HG03139 (cell line): Measurements from ENCODE around the gene SHE.
"Not testable (repeated sequence)": the region's sequence is repeated elsewhere in the genome, so short reads cannot be mapped to it uniquely, and the experiment has no call there.

ENCODE experiments used
- ATAC-seq: cut with Tn5 transposase; IDR thresholded peaks from one replicate; pipeline ENCODE4 v1.9.1; 2021; ENCODE audit not compliant: unreplicated experiment

Gene SHE

GRCh38 chr1:154517661-154518060 is 15.4 kb upstream of the SHE start:
- ATAC-seq: no peak

- ATAC-seq: no peak
Observed at GRCh38 chr1:154514066-154514553, 11.9 kb upstream of the SHE start.

GRCh38 chr1:154512760-154513159 is 10.5 kb upstream of the SHE start:
- no peak for ATAC-seq

- ATAC-seq: no peak
Observed at GRCh38 chr1:154503898-154504297, 1.7 kb upstream of the SHE start.

- no peak for ATAC-seq
Observed at GRCh38 chr1:154502744-154503115, 518 bp upstream of the SHE start.

GRCh38 chr1:154501423-154502065 is 668 bp downstream of the SHE start:
- ATAC-seq: no peak

DNA sequence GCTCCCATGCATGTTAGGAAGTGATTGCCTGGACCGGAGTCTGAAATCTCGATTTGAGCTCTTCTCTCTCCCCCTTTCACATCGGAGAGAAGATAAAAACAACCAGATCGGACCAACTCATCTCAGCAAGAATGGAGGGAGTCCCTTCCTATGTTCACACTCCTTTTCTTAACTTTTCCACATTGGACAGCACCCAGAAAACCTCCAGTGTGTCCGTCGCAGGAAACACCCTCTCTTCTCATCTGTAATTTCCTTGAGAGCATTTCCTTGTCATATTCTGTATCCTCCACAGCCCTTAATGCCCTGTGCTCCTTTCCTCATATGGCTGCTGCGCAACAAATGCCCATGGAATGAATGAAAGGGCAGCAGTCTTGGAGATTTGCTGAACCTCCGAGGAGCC is 1.7 kb downstream of the SHE start:
- ATAC-seq: no peak

GRCh38 chr1:154499446-154499845 is 2.8 kb downstream of the SHE start:
- ATAC-seq: no peak

- no peak for ATAC-seq
Observed at GRCh38 chr1:154497026-154497806, 5.0 kb downstream of the SHE start.

DNA sequence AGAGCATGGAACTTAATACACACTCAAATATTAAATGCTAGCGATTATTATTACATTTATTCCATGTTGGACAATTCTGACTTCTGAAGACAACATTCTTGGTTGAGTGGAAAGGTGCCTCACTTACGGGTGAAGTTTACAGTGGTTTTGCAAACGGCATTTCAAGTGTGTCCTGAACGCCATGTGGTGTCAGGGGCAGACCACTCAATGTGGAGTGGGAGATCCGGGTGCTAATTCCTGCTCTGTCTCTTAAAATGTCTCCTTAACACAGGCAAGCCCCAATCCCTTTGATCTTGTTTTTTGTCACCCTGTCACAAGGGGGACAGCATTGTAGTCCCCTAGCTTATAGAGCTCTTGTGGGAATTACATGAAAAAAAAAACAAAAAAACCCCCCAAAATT is 5.8 kb downstream of the SHE start:
- ATAC-seq: no peak

DNA sequence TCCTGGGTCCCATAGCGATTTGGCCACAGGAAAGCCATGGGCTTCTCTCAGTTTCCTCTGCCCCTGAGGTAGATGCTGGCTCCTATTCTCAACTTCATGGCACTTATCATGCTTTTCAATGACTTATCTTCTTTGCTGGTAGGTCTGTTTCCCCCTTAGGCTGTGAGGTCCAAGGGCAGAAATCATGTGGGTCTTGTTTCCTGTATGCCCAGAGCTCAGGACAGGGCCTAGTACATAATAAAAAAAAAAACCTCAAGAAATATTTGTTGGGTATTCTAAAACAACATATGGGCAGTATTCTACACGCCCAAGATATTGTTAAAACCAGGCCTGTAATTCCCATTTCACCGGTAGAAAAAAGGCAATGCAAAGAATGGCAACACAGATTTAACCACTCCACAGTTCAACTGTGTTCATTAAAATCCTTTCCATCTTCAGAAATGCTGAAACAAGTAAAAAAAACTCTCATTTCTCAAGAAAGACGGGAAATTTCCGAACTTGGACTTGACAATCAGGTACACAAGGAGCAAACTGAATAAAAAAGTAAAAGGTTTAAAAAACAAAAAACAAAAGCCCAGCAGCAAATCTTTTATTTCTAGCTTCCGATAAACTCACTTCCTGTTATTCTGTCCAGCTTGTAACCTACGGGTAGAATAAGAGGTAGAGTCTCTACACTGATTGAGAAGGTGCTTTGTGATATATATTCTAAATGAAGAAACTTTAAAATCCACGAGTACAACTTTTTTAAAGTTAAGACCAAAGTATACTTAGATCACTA is 6.5 kb downstream of the SHE start:
- ATAC-seq: no peak

DNA sequence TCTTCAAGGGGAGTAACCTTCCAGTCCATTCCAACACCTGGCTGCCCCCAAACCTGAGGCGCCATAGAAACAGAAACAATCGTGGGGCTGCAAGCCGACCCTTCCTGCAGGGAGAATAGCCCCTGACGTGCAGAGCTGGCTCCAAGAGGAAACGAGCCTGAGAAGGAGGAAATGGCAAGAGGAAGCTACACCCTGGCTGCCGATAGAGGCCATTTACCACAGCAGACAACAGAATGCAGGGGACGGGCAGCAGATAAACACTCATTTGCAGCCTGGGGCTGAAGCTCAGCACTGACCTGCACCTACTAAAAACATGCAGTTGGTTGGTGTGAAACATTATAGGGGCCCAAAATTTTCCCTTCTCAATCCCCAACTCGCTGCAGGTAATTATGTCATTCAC is 8.9 kb downstream of the SHE start:
- no peak for ATAC-seq

DNA sequence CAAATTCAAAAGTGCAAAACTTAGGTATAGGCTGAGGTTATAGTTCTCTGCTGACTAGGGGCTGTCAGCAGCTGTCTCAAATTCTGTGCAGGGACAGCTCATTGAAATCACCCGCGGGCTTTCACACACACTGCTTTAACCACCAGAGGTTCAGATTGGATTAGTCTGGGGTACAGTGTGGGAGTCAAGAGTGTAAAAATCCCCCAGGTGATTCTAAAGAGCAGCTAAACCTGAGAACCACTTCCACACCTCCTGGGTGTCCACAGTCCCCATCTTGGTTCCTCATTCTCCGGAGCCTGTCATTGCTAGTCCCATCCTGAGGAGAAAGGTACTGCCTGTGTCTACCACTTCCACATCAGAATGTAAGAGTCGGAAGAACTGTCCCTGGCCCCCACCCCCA is 10.1 kb downstream of the SHE start:
- no peak for ATAC-seq

GRCh38 chr1:154490317-154490716 is 11.9 kb downstream of the SHE start:
- ATAC-seq: no peak

GRCh38 chr1:154489695-154490274 is 12.4 kb downstream of the SHE start:
- ATAC-seq: no peak

- no peak for ATAC-seq
Observed at GRCh38 chr1:154488922-154489321, 13.3 kb downstream of the SHE start.

GRCh38 chr1:154486756-154487155 is 15.5 kb downstream of the SHE start:
- not testable (repeated sequence) for ATAC-seq

DNA sequence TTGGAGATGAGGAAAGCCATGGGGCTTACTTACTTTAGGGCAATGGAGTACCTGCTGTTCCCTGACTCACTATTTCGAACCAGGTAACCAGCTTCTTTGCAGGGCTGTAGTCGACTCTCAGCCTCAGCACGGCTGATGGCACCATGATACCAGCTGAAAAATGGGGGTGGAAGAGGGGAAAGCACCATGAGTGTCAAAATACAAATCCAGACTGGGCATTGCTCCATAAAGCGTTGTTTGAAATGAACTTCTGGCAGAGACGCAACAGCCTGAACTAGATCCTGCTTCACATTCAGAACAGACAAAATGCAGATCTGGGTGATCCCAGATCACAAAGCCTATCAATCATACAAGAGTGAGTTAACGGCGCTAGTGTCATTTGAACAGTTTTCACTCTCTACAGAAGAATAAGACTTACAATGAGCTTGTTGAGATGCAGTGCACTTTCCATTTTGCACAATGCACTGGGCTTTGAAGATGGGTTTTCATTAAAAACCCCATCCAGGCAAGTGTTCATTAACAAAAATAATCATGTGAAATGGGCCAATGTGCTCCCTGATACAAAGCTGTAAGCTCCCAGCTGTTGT is 16.2 kb downstream of the SHE start:
- ATAC-seq: no peak

DNA sequence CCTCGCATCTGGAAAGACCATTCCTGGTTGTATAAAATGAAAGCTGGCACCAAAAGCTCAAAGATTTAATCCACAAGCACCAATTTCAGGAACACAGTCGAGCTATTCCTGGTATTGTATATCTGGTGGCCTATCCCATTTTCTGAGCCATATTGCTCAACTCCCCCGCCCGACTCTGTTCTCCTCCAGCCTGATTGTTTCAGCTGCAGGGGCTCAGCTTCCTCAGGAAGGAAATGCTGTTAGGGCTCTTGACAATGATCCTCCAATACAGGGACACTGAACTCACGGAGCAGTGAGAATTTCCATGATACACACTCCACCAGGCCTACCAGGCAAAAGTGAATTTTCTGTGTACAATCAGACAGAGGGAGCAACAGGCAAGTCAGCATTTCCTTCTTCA is 17.1 kb downstream of the SHE start:
- ATAC-seq: no peak

- no peak for ATAC-seq
Observed at GRCh38 chr1:154483941-154484803, 18.0 kb downstream of the SHE start.
